GM12878 (cell line): ENCODE results near the gene CFAP74.

Source experiments
- EP300 ChIP-seq, 2 experiments: fragments of 150-350 bp in 1 of 2; IDR thresholded peaks; 2 replicates each; pipeline ENCODE4 v1.6.1; 2011 to 2012; ENCODE audit warnings: low read depth in 2 of 2, low read length in 2 of 2, borderline replicate concordance in 1 of 2, improper control_type of control experiment in 1 of 2, inconsistent platforms in 1 of 2; ENCODE audit not compliant: control insufficient read depth in 1 of 2
- EZH2 ChIP-seq: IDR thresholded peaks from 2 replicates; pipeline ENCODE4 v1.6.1; 2012; ENCODE audit warnings: low read depth, mild to moderate bottlenecking, control low read depth, inconsistent platforms, low read length, borderline replicate concordance; ENCODE audit not compliant: control insufficient read depth
- KDM1A ChIP-seq: fragments of 200-600 bp; sonication (generic); IDR thresholded peaks from 2 replicates; pipeline ENCODE4 v1.6.1; 2016; ENCODE audit warnings: borderline replicate concordance
- NR2F1 ChIP-seq: fragments of 450-650 bp; conservative IDR thresholded peaks from 2 replicates; pipeline ENCODE4 v1.6.1; 2017; ENCODE audit warnings: mild to moderate bottlenecking
- POLR2A ChIP-seq: IDR thresholded peaks from 2 replicates; pipeline ENCODE4 v1.6.1; 2011; ENCODE audit warnings: low read depth, mild to moderate bottlenecking, low read length
- SUZ12 ChIP-seq: fragments of 200-600 bp; sonication (generic); IDR thresholded peaks from one replicate; pipeline ENCODE4 v1.6.1; 2018; ENCODE audit warnings: antibody characterized with exemption, mild to moderate bottlenecking; ENCODE audit not compliant: unreplicated experiment

DNA sequence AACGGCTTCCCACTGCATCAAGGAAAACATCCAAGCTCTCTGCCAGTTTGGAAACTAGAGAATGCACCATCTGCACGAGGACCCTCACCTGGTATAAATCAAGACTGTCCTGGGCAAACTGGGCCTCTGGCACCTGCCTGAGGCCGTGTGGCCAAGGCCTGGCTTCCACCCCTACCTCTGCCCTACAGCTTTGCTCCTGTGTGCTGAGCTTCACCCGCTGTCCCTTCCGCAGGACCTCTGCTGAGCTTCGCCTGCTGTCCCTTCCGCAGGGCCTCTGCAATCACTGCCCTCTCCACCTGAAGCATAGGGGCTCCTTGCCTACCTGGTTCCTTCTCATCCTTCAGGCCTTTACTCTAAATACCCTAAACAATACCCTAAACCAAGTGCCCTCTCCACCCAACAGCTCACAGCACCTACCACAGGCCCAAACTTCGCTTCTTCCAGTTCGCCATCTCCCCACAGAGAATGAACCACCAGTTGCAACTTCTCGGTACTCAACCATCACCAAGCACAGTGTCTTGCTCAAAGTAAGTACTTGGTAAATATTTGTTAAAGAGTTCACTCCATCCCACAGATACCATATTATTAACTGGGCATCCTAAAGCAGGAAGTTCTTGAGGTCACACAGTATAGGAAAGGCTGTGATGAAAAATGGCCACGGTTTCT is 131.1 kb downstream of the CFAP74 start:
- no peak for TF ChIP-seq EP300 (IDR thresholded peaks at IDR 0.05; ENCODE audit: borderline replicate concordance in 1 of 2, control insufficient read depth in 1 of 2, low read depth in 2 of 2, low read length in 2 of 2)
- TF ChIP-seq NR2F1: no peak
- no peak for TF ChIP-seq KDM1A
- no peak for TF ChIP-seq SUZ12
- TF ChIP-seq POLR2A: peak; percentile 66
- TF ChIP-seq EZH2: no peak
